Measurements from ENCODE around the gene SUN1.

SUN1 gene

DNA sequence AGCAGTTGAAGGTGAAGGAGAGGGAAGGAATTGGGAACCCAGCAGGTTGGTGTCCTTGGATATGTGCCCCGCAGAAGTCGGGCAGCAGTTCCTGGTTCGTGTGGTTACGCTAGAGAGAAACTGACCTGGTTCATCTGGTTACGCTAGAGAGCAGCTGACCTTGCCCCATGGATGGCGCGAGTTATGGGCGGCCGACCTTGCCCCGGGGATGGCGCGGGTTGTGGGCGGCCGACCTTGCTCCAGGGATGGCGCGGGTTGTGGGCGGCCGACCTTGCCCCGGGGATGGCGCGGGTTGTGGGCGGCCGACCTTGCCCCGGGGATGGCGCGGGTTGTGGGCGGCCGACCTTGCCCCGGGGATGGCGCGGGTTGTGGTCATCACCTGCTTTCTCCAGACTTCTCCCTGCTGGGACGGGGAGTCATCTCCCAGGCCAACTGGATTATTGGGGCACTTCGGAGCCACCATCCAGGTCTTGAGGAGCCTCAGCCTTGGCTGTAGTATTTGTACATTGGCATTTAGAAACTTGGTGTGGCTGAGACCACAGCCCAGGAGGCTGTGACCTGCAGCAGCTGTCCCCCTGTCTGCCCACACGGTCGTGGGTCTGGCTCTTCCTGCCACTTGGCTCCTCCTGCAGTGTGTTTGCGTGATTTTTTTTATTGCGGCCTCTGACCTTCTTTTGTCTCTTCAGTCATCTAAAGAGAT lies 50.2 kb downstream of the SUN1 start:
- H3K27me3 ChIP-seq (replicated peaks; ENCODE audit: control insufficient read depth, insufficient read depth, low read length): no peaks in the 10 kb centered on the region
- peaks cover 22% of the 10 kb centered on the region for H3K36me3 ChIP-seq (ENCODE audit: control insufficient read depth, insufficient read depth, low read length)
- TF ChIP-seq, protein P1, sequence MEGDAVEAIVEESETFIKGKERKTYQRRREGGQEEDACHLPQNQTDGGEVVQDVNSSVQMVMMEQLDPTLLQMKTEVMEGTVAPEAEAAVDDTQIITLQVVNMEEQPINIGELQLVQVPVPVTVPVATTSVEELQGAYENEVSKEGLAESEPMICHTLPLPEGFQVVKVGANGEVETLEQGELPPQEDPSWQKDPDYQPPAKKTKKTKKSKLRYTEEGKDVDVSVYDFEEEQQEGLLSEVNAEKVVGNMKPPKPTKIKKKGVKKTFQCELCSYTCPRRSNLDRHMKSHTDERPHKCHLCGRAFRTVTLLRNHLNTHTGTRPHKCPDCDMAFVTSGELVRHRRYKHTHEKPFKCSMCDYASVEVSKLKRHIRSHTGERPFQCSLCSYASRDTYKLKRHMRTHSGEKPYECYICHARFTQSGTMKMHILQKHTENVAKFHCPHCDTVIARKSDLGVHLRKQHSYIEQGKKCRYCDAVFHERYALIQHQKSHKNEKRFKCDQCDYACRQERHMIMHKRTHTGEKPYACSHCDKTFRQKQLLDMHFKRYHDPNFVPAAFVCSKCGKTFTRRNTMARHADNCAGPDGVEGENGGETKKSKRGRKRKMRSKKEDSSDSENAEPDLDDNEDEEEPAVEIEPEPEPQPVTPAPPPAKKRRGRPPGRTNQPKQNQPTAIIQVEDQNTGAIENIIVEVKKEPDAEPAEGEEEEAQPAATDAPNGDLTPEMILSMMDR (IDR thresholded peaks at IDR 0.05; ENCODE audit: insufficient read depth, low read length, poor library complexity, severe bottlenecking): no peak
- H3K4me3 ChIP-seq (replicated peaks; ENCODE audit: low read depth, low read length): no peak overlapping the region
- no peak for DNase-seq (ENCODE audit: extremely low read depth, insufficient read length)

DNA sequence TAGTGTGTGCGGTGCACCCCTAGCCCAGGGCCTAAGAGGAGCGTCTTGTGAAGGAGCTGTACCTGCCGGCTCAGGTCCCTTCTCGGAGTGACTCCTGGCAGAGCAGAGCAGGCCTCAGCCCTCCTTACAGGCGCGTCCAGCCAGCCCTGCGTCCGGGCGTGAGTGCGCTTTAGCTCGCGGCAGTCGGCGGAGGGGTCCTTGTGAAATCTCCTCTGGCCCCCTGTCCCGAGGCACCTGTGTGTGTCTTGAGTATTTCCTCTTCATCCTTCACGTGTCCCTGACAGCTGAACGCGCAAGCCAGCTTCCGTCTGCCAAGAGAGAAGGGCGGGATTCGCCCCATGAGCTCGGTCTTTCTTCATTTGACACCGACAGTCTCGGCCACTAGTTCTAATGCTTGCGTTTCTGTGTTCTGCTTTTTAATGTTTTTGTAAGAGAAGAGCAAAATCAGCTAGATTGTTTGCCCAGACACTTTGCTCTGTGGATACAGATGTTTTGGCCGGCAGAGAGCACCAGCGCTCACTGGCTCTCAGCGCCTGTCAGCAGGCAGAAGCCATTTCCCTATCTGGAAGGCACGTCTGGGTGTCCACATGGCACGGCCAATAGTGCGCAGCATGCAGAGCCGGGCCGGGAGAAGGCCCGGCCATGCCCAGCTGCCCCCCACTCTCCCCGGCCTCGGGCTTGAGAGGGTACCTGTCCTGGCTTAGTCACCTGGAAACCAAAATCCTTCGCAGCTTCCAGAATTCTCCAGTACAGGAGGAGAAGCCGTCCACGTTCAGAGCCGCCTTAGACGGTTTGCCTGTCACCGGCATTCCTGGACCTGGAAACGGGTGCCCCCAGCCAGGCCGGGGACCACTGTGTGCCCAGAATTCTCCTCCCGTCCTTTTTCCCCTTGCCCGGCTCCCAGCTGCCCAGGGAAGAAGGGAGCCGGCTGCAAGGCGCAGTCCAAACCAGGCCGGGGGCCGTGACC lies 51.1 kb downstream of the SUN1 start:
- H3K4me3 ChIP-seq (replicated peaks; ENCODE audit: low read depth, low read length): no peak overlapping the region
- peaks cover 26% of the 10 kb centered on the region for H3K36me3 ChIP-seq (ENCODE audit: control insufficient read depth, insufficient read depth, low read length)
- no peak for DNase-seq (ENCODE audit: extremely low read depth, insufficient read length)
- no peaks in the 10 kb centered on the region for H3K27me3 ChIP-seq (replicated peaks; ENCODE audit: control insufficient read depth, insufficient read depth, low read length)
- TF ChIP-seq, protein P1 (IDR thresholded peaks at IDR 0.05; ENCODE audit: insufficient read depth, low read length, poor library complexity, severe bottlenecking): no peak

DNA sequence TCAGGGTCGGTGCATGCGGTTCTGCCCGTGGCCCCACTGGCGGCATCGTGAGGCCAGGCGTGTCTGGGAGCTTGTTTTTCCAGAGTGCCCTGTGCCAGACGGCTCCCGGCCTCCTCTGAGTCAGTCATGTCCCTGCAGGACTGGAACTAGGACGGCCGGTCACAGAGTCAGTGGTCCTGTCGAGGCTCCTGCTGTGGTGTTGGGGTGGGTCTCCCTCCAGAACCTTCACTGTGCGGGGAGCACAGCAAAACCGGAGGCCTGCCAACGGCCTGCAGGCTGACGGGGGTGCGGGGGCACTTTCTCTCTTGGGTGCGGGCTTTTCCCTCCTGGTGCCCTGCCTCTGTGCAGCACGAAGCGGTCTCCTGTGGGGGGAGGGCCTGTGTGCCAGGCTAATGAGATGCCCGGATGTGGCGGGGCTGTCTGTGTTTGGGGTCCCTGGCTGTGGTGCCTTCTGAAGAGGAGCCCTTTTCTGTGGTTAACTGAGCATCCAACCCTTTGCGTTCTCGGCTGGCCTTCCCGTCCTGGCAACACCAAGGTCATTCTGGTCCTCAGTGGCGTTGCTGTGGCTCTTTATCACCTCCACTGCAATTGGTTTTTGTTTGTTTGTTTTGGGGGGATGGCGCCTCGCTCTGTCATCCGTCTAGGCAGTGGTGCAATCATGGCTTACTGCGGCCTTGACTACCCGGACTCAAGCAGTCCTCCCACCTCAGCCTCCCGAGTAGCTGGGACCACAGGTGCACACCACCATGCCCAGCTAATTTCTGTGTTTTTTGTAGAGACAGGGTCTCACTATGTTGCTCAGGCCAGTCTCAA lies 52.1 kb downstream of the SUN1 start:
- no peak for DNase-seq (ENCODE audit: extremely low read depth, insufficient read length)
- TF ChIP-seq, protein P1 (IDR thresholded peaks at IDR 0.05; ENCODE audit: insufficient read depth, low read length, poor library complexity, severe bottlenecking): no peak
- H3K36me3 ChIP-seq (ENCODE audit: control insufficient read depth, insufficient read depth, low read length): peaks cover 31% of the 10 kb centered on the region
- H3K4me3 ChIP-seq (replicated peaks; ENCODE audit: low read depth, low read length): no peak overlapping the region
- H3K27me3 ChIP-seq (replicated peaks; ENCODE audit: control insufficient read depth, insufficient read depth, low read length): no peaks in the 10 kb centered on the region

DNA sequence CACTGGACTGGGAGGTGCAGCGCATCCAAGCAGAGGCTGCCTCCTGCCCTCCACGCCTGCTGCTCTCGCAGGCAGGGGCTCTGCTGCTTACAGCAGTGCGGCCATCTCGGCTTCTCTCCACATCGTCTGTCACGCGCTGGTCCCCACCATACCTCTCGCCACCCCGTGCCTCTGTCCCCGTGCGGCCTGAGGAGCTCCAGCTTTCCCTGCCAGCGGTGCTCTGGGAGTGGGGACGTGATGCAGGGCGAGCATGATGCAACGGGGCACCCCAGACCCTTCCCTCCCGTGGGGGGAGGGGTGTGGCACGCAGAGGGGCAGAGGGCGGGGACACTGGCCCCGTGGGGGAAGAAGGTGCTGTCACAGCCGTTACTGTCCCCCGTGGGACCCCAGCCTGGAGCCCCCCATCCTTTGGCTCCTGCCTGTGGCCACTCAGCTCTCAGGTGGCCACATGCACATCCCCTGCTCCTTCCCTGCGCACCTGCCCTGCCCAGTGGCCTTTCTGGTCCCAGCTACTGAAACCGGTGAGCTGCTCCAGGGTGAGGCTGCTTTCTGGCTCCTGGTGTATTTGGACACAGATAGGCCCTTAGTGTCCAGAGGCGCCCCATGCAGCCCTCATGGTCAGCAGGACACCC lies 53.1 kb downstream of the SUN1 start:
- DNase-seq (ENCODE audit: extremely low read depth, insufficient read length): no peak
- Histone ChIP-seq H3K27me3 (replicated peaks; ENCODE audit: control insufficient read depth, insufficient read depth, low read length) (no peaks in the 10 kb centered on the region), H3K4me3 (replicated peaks; ENCODE audit: low read depth, low read length) (no peak overlapping the region), H3K36me3 (ENCODE audit: control insufficient read depth, insufficient read depth, low read length) (peaks cover 31% of the 10 kb centered on the region)
- TF ChIP-seq, protein P1 (IDR thresholded peaks at IDR 0.05; ENCODE audit: insufficient read depth, low read length, poor library complexity, severe bottlenecking): no peak

DNA sequence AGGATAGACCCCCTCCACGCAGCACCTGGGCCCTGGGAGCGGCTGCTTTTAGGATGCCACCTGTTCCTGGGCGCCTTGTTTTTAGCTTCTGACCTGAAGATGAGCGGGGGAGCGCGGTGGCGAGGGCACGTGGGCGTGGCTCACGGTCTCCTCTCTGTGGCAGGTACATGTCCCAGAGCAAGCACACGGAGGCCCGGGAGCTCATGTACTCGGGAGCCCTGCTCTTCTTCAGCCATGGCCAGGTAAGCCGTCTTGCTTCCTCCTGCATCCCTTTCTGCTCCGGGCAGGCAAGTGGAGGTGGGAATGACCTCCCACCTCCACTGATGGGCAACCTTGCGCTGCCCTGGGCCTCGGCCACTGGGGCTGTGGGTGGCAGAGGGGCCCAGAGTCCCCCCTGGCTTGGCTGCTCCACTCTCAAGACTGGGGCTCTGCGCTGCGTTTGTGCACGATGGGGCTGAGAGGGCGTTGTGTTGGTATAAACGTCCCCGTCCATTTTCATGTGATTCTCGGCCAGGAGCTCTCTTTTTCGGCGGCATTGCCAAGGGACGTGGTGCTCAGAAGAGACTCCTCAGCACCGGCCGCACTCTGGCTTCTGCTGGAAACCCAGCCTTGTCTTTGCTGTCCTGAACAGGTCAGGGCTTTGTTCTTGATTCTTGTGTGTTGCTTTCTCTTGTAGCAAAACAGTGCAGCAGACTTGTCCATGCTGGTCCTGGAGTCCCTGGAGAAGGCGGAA lies 53.8 kb downstream of the SUN1 start:
- no peak overlapping the region for H3K4me3 ChIP-seq (replicated peaks; ENCODE audit: low read depth, low read length)
- TF ChIP-seq, protein P1 (IDR thresholded peaks at IDR 0.05; ENCODE audit: insufficient read depth, low read length, poor library complexity, severe bottlenecking): no peak
- no peaks in the 10 kb centered on the region for H3K27me3 ChIP-seq (replicated peaks; ENCODE audit: control insufficient read depth, insufficient read depth, low read length)
- peaks cover 31% of the 10 kb centered on the region for H3K36me3 ChIP-seq (ENCODE audit: control insufficient read depth, insufficient read depth, low read length)
- DNase-seq (ENCODE audit: extremely low read depth, insufficient read length): no peak
